ENCODE results near the gene GSTM2.

- TF ChIP-seq CTCF (IDR thresholded peaks at IDR 0.05): no peak
- no peak for TF ChIP-seq POLR2AphosphoS5 (IDR thresholded peaks at IDR 0.05; ENCODE audit: low read depth, low read length)
- TF ChIP-seq REST (IDR thresholded peaks at IDR 0.05; ENCODE audit: insufficient read depth in 1 of 2, low read depth in 2 of 2, low read length in 1 of 2): no peak
- no peak for TF ChIP-seq SIN3A (IDR thresholded peaks at IDR 0.05; ENCODE audit: borderline replicate concordance, insufficient read depth, low read depth, low read length)
- no peak for TF ChIP-seq TCF7L2 (IDR thresholded peaks at IDR 0.05; ENCODE audit: low read depth, low read length)
Observed at GRCh38 chr1:109639841-109640184, 28.0 kb upstream of the GSTM2 start.

Measured in Panc1 (cell line).